Measurements from ENCODE around the gene TRIM34. TPM values are rescaled to one million over a fixed set of nuclear protein-coding genes. Genes with fewer than 3 reads are reported as not detected.
"Not testable (repeated sequence)": the region's sequence is repeated elsewhere in the genome, so short reads cannot be mapped to it uniquely, and the experiment has no call there.

Gene TRIM34, protein sequence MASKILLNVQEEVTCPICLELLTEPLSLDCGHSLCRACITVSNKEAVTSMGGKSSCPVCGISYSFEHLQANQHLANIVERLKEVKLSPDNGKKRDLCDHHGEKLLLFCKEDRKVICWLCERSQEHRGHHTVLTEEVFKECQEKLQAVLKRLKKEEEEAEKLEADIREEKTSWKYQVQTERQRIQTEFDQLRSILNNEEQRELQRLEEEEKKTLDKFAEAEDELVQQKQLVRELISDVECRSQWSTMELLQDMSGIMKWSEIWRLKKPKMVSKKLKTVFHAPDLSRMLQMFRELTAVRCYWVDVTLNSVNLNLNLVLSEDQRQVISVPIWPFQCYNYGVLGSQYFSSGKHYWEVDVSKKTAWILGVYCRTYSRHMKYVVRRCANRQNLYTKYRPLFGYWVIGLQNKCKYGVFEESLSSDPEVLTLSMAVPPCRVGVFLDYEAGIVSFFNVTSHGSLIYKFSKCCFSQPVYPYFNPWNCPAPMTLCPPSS
- 10 to 100 TPM in 3 of 4 donors, 1 to 10 TPM in 1; 8.2 to 12.7 (median 11.5) TPM for polyA plus RNA-seq (ENCODE audit: insufficient read length in 4 of 4)

DNA sequence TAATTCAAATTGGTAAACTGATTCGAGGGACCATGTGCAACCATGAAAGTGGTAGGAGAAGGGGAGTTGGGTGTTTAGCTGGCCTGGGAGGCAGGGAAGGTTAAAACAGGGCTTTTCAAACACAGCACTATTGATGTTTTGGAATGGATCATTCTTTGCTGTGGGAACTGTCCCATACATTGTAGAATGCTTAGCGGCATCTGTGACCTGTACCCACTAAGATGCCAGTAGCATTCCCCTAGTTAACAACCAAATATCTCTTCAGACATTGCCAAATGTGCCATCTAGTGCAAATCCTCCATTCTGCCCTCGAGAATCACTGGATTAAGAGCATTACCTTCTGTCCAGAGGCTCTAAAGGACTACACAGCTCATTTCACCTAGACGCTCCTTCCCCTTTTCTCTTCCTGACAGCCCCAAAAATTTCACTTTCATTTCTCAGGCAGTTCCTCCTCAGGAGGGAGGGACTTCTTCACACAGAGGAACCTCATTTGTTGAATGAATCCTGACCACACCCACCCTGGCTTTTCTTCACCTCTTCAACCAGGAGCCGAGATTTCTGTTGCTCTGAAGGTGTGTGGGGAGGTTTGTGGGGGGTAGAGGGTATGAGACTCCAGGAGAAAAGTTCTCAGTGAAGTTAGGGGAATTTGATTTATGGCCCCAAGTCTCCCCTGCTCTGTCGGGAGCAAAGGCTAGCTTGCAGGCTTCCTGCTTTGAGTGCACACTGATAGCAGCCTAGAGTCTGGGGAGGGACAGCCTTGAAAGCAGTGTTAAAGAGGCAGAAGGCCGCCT lies at the start of gene TRIM34:
TSS of gene TRIM34 (plus strand) at position 513 of the 791 bp plus-strand sequence. CDS start 7,331 bp downstream, outside the sequence.
- peak; percentile 28 to 47 (median 30) for DNase-seq (ENCODE audit: low read depth in 4 of 4, low spot score in 3 of 4)

DNA sequence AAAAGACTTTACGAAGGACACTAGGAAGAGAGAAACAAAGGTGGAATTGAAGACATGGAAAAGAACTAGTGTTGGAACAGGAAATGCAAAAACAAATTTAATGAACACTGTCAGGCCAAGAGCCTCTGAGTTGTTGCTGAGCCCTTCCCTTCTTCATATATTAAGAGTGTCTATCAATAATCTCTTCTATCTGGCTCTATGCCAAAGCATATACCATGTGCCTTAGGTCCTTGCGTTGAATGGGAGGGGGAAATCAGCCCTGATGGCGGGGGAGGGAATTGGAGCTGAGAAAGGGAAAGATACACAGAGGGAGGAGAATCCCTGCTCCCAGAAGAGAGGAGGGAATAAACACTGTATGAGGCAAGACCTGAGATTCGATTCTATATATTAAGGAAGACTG lies 49.6 kb upstream of the TRIM34 start:
- DNase-seq (ENCODE audit: low read depth in 4 of 4, low spot score in 3 of 4), result no peak

DNA sequence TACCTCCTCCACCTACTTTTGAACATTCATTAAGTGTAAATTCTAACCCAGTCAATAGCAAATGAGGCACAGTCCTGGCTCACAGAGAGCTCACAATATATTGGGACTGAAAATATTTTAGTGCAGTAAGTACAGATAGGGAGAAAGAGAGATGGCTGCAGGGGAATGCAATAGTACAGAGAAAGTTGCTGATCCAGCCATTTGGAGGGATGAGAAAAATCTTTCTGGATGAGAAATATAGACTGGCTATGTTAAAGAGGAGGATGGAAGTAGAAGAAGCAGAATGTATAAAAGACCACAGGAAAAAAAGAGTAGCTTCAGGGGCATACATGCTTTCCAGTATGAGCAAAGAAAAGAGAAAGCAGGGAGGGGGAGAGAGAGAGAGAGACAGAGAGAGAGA lies 47.7 kb upstream of the TRIM34 start:
- DNase-seq (ENCODE audit: low read depth in 4 of 4, low spot score in 3 of 4), result no peak

DNA sequence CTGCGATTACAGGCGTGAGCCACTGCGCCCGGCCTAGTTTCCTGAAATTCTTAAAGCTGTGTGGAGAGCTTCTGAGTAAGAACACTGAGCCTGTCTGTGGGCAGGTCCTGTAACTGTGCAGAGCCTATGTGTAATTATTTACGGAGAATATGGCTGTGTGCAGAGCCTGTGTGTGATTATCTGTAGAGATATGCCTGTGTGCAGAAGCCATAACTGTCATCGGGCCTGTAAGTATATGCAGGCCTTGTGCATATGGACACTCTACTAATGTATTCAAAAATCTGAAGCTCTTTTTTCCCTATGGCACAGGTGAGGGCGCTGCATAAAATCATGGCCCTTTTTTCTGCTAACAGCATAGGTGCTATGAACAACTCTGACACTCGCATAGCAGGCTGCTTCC lies 44.2 kb upstream of the TRIM34 start, which contains the start of gene OR52B6:
TSS of gene OR52B6 (plus strand) at position 301 of the 400 bp plus-strand sequence. CDS start at position 301, 0 bp downstream.
- DNase-seq (ENCODE audit: low read depth in 4 of 4, low spot score in 3 of 4), result no peak

DNA sequence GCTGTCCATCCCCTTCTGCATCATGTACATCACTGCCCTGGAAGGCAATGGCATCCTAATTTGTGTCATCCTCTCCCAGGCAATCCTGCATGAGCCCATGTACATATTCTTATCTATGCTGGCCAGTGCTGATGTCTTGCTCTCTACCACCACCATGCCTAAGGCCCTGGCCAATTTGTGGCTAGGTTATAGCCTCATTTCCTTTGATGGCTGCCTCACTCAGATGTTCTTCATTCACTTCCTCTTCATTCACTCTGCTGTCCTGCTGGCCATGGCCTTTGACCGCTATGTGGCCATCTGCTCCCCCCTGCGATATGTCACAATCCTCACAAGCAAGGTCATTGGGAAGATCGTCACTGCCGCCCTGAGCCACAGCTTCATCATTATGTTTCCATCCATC lies 43.8 kb upstream of the TRIM34 start:
- DNase-seq (ENCODE audit: low read depth in 4 of 4, low spot score in 3 of 4), result no peak

DNA sequence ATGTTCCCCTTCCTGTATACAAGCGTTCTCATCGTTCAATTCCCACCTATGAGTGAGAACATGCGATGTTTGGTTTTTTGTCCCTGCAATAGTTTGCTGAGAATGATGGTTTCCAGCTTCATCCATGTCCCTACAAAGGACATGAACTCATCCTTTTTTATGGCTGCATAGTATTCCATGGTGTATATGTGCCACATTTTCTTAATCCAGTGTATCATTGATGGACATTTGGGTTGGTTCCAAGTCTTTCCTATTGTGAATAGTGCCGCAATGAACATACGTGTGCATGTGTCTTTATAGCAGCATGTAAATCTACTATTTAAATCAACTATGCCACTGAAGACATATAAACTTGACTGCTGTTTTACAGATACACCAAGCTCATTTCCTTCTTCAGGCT lies 40.3 kb upstream of the TRIM34 start:
- not testable (repeated sequence) for DNase-seq (ENCODE audit: low read depth in 4 of 4, low spot score in 3 of 4)

DNA sequence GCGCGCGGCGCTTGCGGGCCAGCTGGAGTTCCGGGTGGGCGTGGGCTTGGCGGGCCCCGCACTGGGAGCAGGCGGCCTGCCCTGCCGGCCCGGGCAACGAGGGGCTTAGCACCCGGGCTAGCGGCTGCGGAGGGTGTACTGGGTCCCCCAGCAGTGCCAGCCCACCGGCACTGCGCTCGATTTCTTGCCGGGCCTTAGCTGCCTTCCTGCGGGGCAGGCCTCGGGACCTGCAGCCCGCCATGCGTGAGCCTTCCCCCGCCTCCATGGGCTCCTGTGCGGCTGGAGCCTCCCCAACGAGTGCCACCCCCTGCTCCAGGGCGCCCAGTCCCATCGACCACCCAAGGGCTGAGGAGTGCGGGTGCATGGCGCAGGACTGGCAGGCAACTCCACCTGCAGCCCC lies 34.9 kb upstream of the TRIM34 start:
- not testable (repeated sequence) for DNase-seq (ENCODE audit: low read depth in 4 of 4, low spot score in 3 of 4)

DNA sequence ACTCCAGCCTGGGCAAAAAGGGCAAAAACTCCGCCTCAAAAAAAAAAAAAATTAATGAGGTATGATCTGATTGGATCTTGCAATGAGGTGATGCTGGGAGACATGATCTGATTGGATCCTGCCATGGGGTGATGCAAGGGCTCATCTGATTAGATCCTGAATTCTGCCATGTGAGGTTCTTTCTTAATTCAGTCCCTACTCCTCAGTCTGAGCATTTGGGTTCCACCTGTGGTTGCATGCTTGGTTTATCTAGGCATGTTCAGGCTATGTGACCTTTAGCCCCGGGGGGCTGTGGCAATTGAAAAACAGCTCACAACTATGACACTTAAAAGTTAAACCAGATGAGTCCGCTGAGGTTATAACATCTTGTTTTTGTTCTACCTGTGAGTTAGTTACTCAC lies 33.2 kb upstream of the TRIM34 start:
- DNase-seq (ENCODE audit: low read depth in 4 of 4, low spot score in 3 of 4), result no peak

DNA sequence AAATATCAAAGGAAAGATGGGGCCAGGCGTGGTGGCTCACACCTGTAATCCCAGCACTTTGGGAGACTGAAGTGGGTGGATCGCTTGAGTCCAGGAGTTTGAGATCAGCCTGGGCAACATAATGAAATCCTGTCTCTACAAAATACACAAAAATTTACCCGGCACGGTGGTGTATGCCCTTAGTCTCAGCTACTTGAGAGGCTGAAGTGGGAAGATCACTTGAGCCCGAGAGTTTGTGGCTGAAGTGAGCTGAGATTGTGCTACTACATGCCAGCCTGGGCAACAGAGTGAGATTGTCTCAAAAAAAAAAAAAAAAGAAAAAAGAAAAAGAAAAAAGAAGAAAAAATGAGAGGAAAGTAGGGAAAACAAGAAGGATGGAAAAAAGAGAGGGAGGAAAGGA lies 32.2 kb upstream of the TRIM34 start:
- DNase-seq (ENCODE audit: low read depth in 4 of 4, low spot score in 3 of 4), result no peak

DNA sequence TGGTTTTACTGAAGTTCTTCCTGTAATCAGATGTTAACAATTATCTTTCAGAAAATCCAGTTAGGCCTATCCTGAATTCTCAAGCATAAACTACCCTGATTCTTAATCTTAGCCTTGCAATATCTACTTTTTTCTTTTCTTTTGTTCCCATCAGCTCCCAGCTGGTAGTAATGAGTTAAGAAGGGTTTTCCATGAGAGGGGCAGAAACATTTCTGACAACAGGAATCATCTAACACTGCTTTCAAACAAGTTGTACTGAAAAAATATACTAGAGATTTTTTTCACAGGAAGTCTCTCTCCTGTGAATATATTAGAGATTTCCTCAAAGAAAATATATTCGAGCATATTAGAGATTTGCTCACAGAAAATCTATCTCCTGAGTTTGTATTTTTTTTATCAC lies 31.7 kb upstream of the TRIM34 start:
- no peak for DNase-seq (ENCODE audit: low read depth in 4 of 4, low spot score in 3 of 4)

DNA sequence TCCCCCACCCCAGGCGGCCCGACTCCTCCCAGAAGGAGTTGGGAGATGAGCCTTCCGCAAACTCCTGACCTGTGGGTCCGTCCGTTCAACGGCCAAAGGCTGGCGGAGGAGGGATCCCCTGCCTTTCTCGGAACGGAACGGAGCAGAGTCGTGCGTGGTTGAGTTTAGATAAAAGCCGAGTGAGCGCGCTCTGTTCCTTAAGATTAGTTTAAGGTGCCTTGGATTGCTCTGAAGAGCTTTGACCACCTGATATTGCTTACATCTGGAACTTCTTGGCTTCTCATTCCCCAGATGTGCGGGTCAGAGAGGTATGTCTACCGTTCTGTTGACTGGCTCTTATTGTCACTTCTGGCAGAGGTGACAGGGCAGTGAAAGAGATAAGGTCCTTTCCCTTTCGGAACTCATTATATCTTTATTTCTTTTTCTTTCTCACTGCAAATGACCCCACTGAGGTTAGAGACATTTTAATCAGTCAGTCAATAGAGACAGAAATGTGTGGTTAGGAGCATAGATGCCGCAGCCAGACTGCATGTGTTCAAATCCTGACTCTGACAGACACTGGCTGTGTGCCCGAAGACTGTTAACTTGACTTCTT lies 28.1 kb upstream of the TRIM34 start, which contains the start of gene TRIM6:
TSS of gene TRIM6 (plus strand) at position 31 of the 595 bp plus-strand sequence. CDS start at position 292, 261 bp downstream.
- DNase-seq (ENCODE audit: low read depth in 4 of 4, low spot score in 3 of 4), result peak in 2 of 4 donors; percentile 31 to 38

DNA sequence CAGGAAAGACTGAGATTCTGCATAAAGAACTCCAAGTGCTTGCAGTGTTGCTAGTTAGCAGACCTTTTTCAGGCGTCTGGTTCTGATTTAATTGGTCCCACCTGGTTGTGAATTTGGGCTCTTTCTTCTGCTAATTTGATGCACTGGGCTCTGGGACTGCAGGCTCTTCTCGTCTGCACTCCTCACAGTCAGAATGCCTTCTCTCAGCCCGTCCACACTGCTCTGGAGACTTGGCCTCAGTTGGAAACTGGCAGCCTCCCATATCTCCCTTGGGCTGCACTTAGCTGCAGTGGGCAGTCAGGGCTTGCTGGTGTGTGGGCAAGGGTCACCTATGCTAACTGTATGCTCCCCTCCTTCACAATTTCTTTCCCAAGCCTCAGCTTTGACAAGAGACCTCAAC lies 26.8 kb upstream of the TRIM34 start:
- no peak for DNase-seq (ENCODE audit: low read depth in 4 of 4, low spot score in 3 of 4)

DNA sequence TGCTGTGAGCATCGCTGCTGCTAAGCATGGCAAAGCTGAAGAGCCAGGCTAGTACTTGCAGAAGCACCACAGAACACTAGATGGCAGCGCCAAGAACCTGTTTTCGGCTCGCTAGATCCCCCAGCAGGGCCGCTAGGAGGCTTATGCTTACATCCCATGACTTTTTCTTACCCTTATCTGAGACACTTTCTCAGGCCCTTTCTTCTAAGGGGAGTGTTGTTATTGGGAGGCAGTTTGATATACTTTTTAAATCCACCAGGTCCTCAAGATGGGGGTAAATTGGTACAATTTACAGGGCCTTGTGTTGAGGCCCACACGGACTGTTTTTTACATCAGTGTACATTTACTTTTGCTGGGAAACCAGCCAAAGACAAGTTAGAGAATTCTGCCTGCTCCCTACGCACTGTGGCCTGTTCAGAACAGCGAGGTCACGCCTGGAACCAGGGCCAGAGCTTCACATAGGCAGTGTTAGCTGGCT lies 24.4 kb upstream of the TRIM34 start:
- peak in 2 of 4 donors; percentile 37 to 54 for DNase-seq (ENCODE audit: low read depth in 4 of 4, low spot score in 3 of 4)

DNA sequence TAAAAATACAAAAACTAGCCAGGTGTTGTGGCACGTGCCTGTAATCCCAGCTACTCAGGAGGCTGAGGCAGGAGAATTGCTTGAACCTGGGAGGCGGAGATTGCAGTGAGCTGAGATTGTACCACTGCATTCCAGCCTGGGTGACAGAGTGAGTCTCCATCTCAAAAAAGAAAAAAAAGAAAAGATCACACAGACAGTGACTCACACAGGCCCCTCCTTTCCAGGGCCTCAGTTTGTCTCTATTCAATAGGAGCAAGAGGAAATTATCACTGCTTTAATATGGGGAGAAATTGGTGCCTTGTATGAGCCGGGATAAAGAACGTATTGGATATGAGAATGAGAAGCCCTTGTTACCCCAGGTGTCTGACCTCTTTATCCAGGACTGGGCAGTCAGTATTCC lies 22.0 kb upstream of the TRIM34 start:
- not testable (repeated sequence) for DNase-seq (ENCODE audit: low read depth in 4 of 4, low spot score in 3 of 4)

DNA sequence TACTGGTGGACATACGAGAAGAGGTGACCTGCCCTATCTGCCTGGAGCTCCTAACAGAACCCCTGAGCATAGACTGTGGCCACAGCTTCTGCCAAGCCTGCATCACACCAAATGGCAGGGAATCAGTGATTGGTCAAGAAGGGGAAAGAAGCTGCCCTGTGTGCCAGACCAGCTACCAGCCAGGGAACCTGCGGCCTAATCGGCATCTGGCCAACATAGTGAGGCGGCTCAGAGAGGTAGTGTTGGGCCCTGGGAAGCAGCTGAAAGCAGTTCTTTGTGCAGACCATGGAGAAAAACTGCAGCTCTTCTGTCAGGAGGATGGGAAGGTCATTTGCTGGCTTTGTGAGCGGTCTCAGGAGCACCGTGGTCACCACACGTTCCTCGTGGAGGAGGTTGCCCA lies 21.5 kb upstream of the TRIM34 start:
- DNase-seq (ENCODE audit: low read depth in 4 of 4, low spot score in 3 of 4), result no peak

DNA sequence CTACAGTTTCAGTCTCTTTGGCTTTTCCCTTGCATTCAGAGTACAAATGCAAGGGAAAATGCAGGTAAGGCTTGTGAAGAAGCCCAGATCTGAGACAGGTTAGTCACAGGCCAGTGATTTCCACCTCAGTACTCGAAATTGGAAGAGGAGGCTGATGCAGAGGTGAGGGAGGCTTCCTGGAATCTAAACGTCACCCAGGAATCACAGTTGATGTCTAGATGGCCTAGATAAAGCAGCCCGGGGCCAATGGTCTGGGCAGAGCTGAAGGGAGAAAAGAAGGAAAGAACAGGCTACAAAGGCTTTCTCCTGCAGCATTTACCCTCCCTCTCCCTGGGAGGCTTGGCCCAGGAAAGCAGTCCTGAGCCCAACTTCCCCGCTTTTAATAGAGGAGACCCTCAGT lies 19.9 kb upstream of the TRIM34 start:
- DNase-seq (ENCODE audit: low read depth in 4 of 4, low spot score in 3 of 4), result no peak

DNA sequence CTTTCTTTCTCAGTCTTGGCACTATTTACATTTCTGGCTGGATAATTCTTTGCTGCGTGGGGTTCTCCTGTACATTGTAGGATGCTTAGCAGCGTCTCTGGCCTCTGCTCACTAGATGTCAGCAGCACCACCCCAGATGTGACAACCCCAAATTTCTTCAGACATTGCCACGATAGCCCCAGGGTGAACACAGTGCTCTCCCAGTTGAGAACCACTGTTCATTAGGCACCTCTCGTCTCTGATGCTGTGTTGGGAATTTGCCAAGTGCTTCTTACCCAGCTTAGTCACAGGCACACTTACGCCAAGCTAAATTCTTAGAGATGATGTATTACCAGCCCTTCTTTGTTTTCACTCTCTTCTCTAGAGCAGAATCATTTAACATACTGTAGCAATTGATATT lies 19.0 kb upstream of the TRIM34 start:
- DNase-seq (ENCODE audit: low read depth in 4 of 4, low spot score in 3 of 4), result no peak

DNA sequence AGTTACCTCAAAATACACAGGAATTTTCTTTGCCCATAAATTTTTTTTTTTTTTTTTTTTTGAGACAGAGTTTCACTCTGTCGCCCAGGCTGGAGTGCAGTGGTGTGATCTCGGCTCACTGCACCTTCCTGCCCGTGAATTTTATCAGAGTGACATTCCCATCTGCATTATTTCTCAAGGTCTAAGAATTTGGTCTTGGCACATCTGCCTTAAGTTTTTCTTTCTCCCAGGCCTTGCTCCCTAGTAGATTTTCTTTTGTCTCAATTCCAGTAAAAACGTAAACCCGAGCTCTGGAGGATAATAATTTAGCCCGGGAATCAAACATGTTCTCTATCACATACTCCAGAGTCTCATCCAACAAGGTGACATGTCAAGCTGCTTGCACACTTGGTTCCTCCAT lies 16.0 kb upstream of the TRIM34 start:
- no peak for DNase-seq (ENCODE audit: low read depth in 4 of 4, low spot score in 3 of 4)

DNA sequence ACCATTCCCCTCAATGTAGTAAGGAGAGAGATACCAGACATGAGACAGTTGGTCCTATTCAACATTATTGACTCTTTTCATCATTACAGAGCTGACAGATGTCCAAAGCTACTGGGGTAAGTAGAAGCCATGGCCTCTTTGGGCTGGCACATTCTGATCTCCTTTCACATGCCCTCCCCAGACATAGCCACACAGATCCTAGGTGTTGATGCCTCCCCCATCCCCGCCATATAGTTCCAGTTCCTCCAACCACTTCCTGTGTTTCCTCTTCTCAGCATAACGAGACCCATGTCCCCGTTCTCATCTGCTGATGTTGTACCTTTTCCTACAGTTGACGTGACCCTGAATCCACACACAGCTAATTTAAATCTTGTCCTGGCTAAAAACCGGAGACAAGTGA lies 14.4 kb upstream of the TRIM34 start:
- no peak for DNase-seq (ENCODE audit: low read depth in 4 of 4, low spot score in 3 of 4)

DNA sequence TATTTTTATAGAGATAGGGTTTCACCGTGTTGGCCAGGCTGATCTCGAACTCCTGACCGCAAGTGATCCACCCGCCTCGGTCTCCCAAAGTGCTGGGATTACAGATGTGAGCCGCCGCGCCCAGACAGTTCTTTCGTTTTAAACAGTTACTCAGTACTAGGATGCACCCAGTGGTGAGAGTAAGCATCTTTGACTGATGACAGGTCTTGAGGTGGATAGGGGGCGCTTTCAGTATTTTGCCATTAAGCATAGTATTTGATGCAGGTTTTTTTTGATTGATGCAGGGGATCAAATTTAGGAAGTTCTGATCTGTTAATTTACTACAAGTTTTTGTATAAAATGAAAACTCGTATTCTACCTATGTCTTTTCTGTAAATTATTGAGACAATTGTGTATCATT lies 13.2 kb upstream of the TRIM34 start:
- no peak for DNase-seq (ENCODE audit: low read depth in 4 of 4, low spot score in 3 of 4)

DNA sequence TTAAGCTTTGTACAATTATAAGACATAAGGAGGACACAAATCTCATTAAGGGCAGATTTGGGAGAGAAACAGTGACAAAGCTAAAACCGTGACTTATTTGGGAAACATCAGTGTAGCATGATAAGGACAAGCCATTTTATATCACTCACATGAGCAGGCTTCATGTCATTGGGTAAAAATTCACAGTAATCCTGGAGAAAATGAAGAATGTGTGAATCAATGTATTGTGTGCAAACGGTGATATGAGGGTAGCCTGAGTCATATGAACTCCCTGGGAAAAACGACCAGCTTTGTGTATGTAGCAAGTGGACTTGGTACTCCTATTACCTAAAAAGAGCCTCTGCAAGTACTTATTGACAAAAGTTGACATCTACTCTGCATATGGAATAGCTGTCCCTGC lies 6.0 kb upstream of the TRIM34 start:
- DNase-seq (ENCODE audit: low read depth in 4 of 4, low spot score in 3 of 4), result no peak
